GM12878 (cell line): ENCODE measurements around the gene C18orf63. TPM values are rescaled to one million over a fixed set of nuclear protein-coding genes. Genes with fewer than 3 reads are reported as not detected.

Source experiments
- ATAC-seq: fragments of 200-7000 bp; cut with Tn5 transposase; 3 replicates; pipeline ENCODE4 v1.9.1; 2020; ENCODE audit warnings: mild to moderate bottlenecking, moderate library complexity
- BruUV-seq: library from RNA; stranded (reverse); fragments of 400-500 nt; replicated peaks from 2 replicates; lab custom pipeline; 2021; lab: Mats Ljungman, UMichigan
- CTCF ChIA-PET: fragments of 300-600 bp; sonication (Branson Sonifier 250); formaldehyde crosslinking; extraction: SDS; loops from one replicate; lab custom pipeline; 2021; ENCODE audit warnings: inconsistent platforms; lab: Yijun Ruan, JAX
- POLR2A ChIA-PET: fragments of 350-600 bp; formaldehyde crosslinking; extraction: SDS; loops from one replicate; lab custom pipeline; 2021; ENCODE audit warnings: inconsistent platforms; lab: Charles Lee
- RAD21 ChIA-PET: fragments of 300-600 bp; sonication (Branson Sonifier 250); formaldehyde crosslinking; loops from one replicate; lab custom pipeline; 2023; ENCODE audit warnings: antibody characterized with exemption; ENCODE audit not compliant: unreplicated experiment; lab: Charles Lee
- SMC1A ChIA-PET: fragments of 300-600 bp; sonication (Branson Sonifier 250); formaldehyde crosslinking; loops from one replicate; lab custom pipeline; 2023; ENCODE audit not compliant: unreplicated experiment, uncharacterized antibody; lab: Charles Lee
- DNase-seq: peaks from one replicate; pipeline ENCODE4 v3.0.0-alpha.2; 2011; ENCODE audit warnings: low read depth, low spot score
- FAIRE-seq: peaks from 3 replicates; lab custom pipeline; 2011; peaks lifted over from hg19 to GRCh38; lab: Jason Lieb, UNC
- H2AFZ ChIP-seq: 2 replicates; pipeline ENCODE4 v1.6.0; 2011; ENCODE audit warnings: low read depth, low read length, control low read depth; ENCODE audit not compliant: control insufficient read depth
- H3K27ac ChIP-seq: 2 replicates; pipeline ENCODE4 v1.5.1; 2011; ENCODE audit warnings: control low read depth; ENCODE audit not compliant: control insufficient read depth, insufficient read depth
- H3K27me3 ChIP-seq, 2 experiments: replicated peaks in 1 of 2; 2 replicates each; pipeline versions ENCODE4 v1.6.0 to v1.6.1; 2011; ENCODE audit warnings: low read length in 1 of 2; ENCODE audit not compliant: control insufficient read depth in 2 of 2, insufficient read depth in 2 of 2
- H3K36me3 ChIP-seq, 2 experiments: 2 replicates each; pipeline ENCODE4 v1.5.1; 2011; ENCODE audit warnings: low read length in 1 of 2; ENCODE audit not compliant: control insufficient read depth in 2 of 2, insufficient read depth in 2 of 2
- H3K4me1 ChIP-seq: 2 replicates; pipeline ENCODE4 v1.6.1; 2011; ENCODE audit warnings: mild to moderate bottlenecking, low read length, moderate library complexity, mixed read lengths; ENCODE audit not compliant: control insufficient read depth, insufficient read depth
- H3K4me2 ChIP-seq: 2 replicates; pipeline ENCODE4 v1.6.0; 2011; ENCODE audit warnings: control low read depth; ENCODE audit not compliant: control insufficient read depth, insufficient read depth
- H3K4me3 ChIP-seq: fragments of 200-600 bp; sonication (generic); 2 replicates; pipeline ENCODE4 v1.5.1; 2016
- H3K79me2 ChIP-seq: 2 replicates; pipeline ENCODE4 v1.6.0; 2011; ENCODE audit warnings: low read length; ENCODE audit not compliant: control insufficient read depth, insufficient read depth
- H3K9ac ChIP-seq: 2 replicates; pipeline ENCODE4 v1.8.0; 2011; ENCODE audit warnings: low read length, control low read depth, mixed read lengths; ENCODE audit not compliant: control insufficient read depth, insufficient read depth
- H3K9me3 ChIP-seq: replicated peaks from 3 replicates; pipeline ENCODE4 v1.5.1; 2011; ENCODE audit warnings: mild to moderate bottlenecking, low read length; ENCODE audit not compliant: control insufficient read depth, insufficient read depth
- H4K20me1 ChIP-seq: 2 replicates; pipeline ENCODE4 v1.6.0; 2011; ENCODE audit not compliant: control insufficient read depth, insufficient read depth
- BCLAF1 ChIP-seq: fragments of 450-650 bp; IDR thresholded peaks from 2 replicates; pipeline ENCODE4 v1.6.1; 2017; ENCODE audit warnings: antibody characterized with exemption, mild to moderate bottlenecking, moderate library complexity
- CBX3 ChIP-seq: fragments of 200-600 bp; sonication (generic); IDR thresholded peaks from 2 replicates; pipeline ENCODE4 v1.6.1; 2016; ENCODE audit warnings: low read depth, borderline replicate concordance
- RFX5 ChIP-seq: IDR thresholded peaks from 2 replicates; pipeline ENCODE4 v1.6.1; 2011; ENCODE audit warnings: low read depth, low read length, improper control_type of control experiment
- TARDBP ChIP-seq: IDR thresholded peaks from 2 replicates; pipeline ENCODE4 v1.6.1; 2016; ENCODE audit warnings: borderline replicate concordance
- ZBTB11 ChIP-seq: fragments of 450-650 bp; formaldehyde crosslinking; IDR thresholded peaks from 2 replicates; pipeline ENCODE4 v1.5.0; 2022; ENCODE audit warnings: mild to moderate bottlenecking, missing genetic modification characterization
- ZBTB33 ChIP-seq: fragments of 450-650 bp; IDR thresholded peaks from 2 replicates; pipeline ENCODE4 v1.6.1; 2017; ENCODE audit warnings: mild to moderate bottlenecking
- ZNF592 ChIP-seq: fragments of 450-650 bp; IDR thresholded peaks from 2 replicates; pipeline ENCODE4 v1.6.1; 2017; ENCODE audit warnings: mild to moderate bottlenecking, moderate library complexity
- WGBS: methylation state at CpG from one replicate; pipeline ENCODE4 v1.1.6; 2016; ENCODE audit warnings: low lambda C conversion rate; ENCODE audit not compliant: insufficient replicate concordance, insufficient coverage; ENCODE audit errors: missing lambda C conversion rate; 5-methylcytosine and 5-hydroxymethylcytosine counted together
- in situ Hi-C: fragments of 300-500 bp; cut with MboI; formaldehyde crosslinking; loops from 9 replicates; pipeline ENCODE4 v1.14.3; 2018; ENCODE audit warnings: mixed read lengths
- intact Hi-C: fragments of 100-400 bp; cut with micrococcal nuclease; formaldehyde crosslinking; loops from one replicate; pipeline ENCODE4 v1.14.2; 2022; ENCODE audit not compliant: unreplicated experiment
- polyA plus RNA-seq, 11 experiments: library from polyadenylated mRNA; depleted of rRNA in 4 of 11; unstranded in 6 of 11; stranded (reverse) in 5 of 11; fragments of >200 nt; fragmentation: Nextera tagmentation in 4 of 11; fragmentation: Illumina TruSeq in 1 of 11; extraction: Ambion mirVana in 4 of 11; extraction: Trizol in 1 of 11; gene quantifications; 1 replicate in 1 of 11; 2 replicates in 10 of 11; pipeline versions ENCODE4 v1.2.1 to v1.2.3, GENCODE V29; 2011 to 2016; ENCODE audit warnings: inconsistent platforms in 2 of 11, missing spikeins in 2 of 11, low read depth in 1 of 11
- total RNA-seq, 4 experiments: library from RNA; depleted of rRNA in 3 of 4; stranded (reverse); fragments of >200 nt in 3 of 4; fragmentation: Illumina TruSeq in 1 of 4; extraction: Trizol in 1 of 4; gene quantifications; 2 replicates each; pipeline versions ENCODE4 v1.2.1 to v1.2.3, GENCODE V29; 2013 to 2021

Gene C18orf63
- total and polyA plus RNA-seq, 10 of the 15 experiments (the other 5 are each of a cell fraction or from before 2014, with no cell fraction given), result not detected

DNA sequence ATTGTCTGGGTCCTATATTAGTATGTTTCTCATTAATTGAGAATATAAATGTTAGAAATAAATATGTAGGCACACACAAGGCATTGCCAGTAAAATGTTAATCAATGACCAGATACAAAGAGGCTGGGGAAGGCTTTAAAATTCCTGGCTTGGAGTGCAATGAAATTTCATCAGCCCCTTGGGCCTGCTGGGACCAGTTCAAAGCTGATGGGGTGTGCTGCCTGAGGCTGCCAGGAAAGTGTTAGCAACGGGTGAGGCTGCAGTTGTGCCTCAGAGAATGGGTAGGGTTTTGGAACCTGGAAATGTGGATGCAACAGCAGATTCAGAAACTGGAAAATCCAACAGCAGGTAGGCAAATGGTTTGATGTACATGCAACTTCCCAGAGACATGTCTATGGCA, 72.6 kb downstream of the C18orf63 start (continued):
- TF ChIP-seq ZBTB11 (CRISPR knock-in tag) (no peak), CBX3 (no peak), TARDBP (no peak), RFX5 (no peak)

DNA sequence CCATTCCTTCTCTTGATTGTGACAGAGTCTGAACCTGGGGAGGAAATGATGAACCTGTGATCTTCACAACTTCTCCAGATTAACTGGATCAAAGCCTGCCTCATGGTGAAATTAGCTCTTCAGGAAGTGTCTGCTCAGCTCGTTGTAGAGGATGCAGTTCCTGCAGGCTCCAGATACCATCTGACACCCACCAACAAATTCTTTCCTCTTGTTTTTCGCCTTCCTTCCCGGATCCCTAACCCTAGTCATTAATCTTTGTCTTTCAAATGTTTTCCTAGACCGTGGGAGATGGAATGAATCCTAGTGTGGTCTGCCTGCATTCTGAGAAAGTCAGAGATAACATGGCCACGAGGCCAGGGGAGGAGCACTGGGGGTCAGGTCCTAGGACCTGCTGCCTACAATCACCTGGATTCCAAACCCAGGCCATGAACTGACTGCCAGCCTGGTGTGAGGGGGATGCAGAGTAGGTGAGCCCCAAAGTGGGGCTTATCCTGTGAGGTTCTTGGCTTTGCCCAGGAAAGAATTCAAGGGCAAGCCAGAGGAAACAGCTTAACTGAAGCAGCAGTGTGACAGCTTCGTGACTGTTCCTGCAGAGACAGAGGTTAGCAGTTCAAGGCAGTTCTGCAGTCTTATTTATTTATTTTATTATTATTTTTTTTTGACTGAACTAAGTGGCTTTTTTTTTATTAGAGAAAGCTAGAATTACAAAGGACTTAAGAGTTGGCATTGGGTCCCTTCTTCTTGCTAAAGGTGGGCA, 73.7 kb downstream of the C18orf63 start:
- intact Hi-C loops (no loop called here), in situ Hi-C loops (no loop called here)
- no peak for DNase-seq
- Histone ChIP-seq H3K79me2 (no peaks in the 10 kb centered on the region), H3K9ac (no peak overlapping the region), H3K4me1 (no peaks in the 10 kb centered on the region), H4K20me1 (no peaks in the 10 kb centered on the region), H3K9me3 (no peaks in the 10 kb centered on the region), H3K36me3 (no peaks in the 10 kb centered on the region), H3K27ac (no peak overlapping the region), H2AFZ (no peak overlapping the region), H3K27me3 (peaks cover 0 to 6% of the 10 kb centered on the region in 2 experiments; a peak in 2 of 4 replicates), H3K4me3 (no peak overlapping the region), H3K4me2 (no peak overlapping the region)
- ChIA-PET CTCF (interaction anchor here (1.2 kb wide), 1 partner anchor 30 kb away, joined by 3 read pairs; no protein-coding TSS in a partner anchor), RAD21 (no interaction called here), SMC1A (interaction anchor here (1.3 kb wide), 1 partner anchor 11 kb away, joined by 3 read pairs; no protein-coding TSS in a partner anchor), POLR2A (interaction anchor here (0.6 kb wide), 1 partner anchor 161 kb away, joined by 3 read pairs; no protein-coding TSS in a partner anchor)
- WGBS, result under 1% methylated on average over 6 of the region's 6 CpGs
- no TSS peak for BruUV-seq
- ATAC-seq, result no peak
- no peak for FAIRE-seq
- TF ChIP-seq BCLAF1 (no peak), ZNF592 (no peak), ZBTB33 (no peak)
